HEK293 (cell line): ENCODE measurements around the gene CNP.

Experiments used
- OSR2 ChIP-seq: fragments of 450-650 bp; formaldehyde crosslinking; IDR thresholded peaks from 2 replicates; pipeline ENCODE4 v1.5.1; 2016; ENCODE audit warnings: missing biosample characterization, missing genetic modification characterization
- WT1 ChIP-seq: fragments of 450-650 bp; formaldehyde crosslinking; IDR thresholded peaks from 2 replicates; pipeline ENCODE4 v1.5.1; 2016; ENCODE audit warnings: missing biosample characterization, missing genetic modification characterization
- ZBTB1 ChIP-seq: fragments of 450-650 bp; formaldehyde crosslinking; IDR thresholded peaks from 2 replicates; pipeline ENCODE4 v1.5.1; 2016; ENCODE audit warnings: missing biosample characterization, missing genetic modification characterization
- ZBTB17 ChIP-seq: fragments of 450-650 bp; formaldehyde crosslinking; IDR thresholded peaks from 2 replicates; pipeline ENCODE4 v1.5.1; 2016; ENCODE audit warnings: missing biosample characterization, missing genetic modification characterization
- ZBTB21 ChIP-seq: fragments of 450-650 bp; formaldehyde crosslinking; IDR thresholded peaks from 2 replicates; pipeline ENCODE4 v1.5.1; 2017; ENCODE audit warnings: missing biosample characterization, missing genetic modification characterization
- ZBTB7A ChIP-seq: fragments of 450-650 bp; formaldehyde crosslinking; IDR thresholded peaks from 2 replicates; pipeline ENCODE4 v1.5.1; 2016; ENCODE audit warnings: low read depth, missing biosample characterization, missing genetic modification characterization
- ZIC2 ChIP-seq: fragments of 450-650 bp; formaldehyde crosslinking; IDR thresholded peaks from 2 replicates; pipeline ENCODE4 v1.5.1; 2016; ENCODE audit warnings: missing biosample characterization, missing genetic modification characterization
- ZNF132 ChIP-seq: fragments of 450-650 bp; formaldehyde crosslinking; IDR thresholded peaks from 2 replicates; pipeline ENCODE4 v1.5.1; 2017; ENCODE audit warnings: missing biosample characterization, missing genetic modification characterization, borderline replicate concordance
- ZNF140 ChIP-seq: fragments of 450-650 bp; formaldehyde crosslinking; IDR thresholded peaks from 2 replicates; pipeline ENCODE4 v1.5.1; 2016; ENCODE audit warnings: missing biosample characterization, missing genetic modification characterization
- ZNF157 ChIP-seq: fragments of 450-650 bp; formaldehyde crosslinking; IDR thresholded peaks from 2 replicates; pipeline ENCODE4 v1.5.1; 2016; ENCODE audit warnings: missing biosample characterization, missing genetic modification characterization
- ZNF174 ChIP-seq: fragments of 450-650 bp; formaldehyde crosslinking; IDR thresholded peaks from 2 replicates; pipeline ENCODE4 v1.5.0; 2017; ENCODE audit warnings: missing biosample characterization, mild to moderate bottlenecking, missing genetic modification characterization
- ZNF211 ChIP-seq: fragments of 450-650 bp; formaldehyde crosslinking; IDR thresholded peaks from 2 replicates; pipeline ENCODE4 v1.5.1; 2016; ENCODE audit warnings: low read depth, missing biosample characterization, missing genetic modification characterization
- ZNF239 ChIP-seq: fragments of 450-650 bp; formaldehyde crosslinking; IDR thresholded peaks from 2 replicates; pipeline ENCODE4 v1.5.1; 2016; ENCODE audit warnings: missing biosample characterization, missing genetic modification characterization
- ZNF266 ChIP-seq: fragments of 450-650 bp; formaldehyde crosslinking; IDR thresholded peaks from 2 replicates; pipeline ENCODE4 v1.5.1; 2016; ENCODE audit warnings: missing biosample characterization, missing genetic modification characterization, low read depth
- ZNF302 ChIP-seq: fragments of 450-650 bp; formaldehyde crosslinking; IDR thresholded peaks from 2 replicates; pipeline ENCODE4 v1.5.1; 2016; ENCODE audit warnings: missing biosample characterization, missing genetic modification characterization, low read depth
- ZNF350 ChIP-seq: fragments of 450-650 bp; formaldehyde crosslinking; IDR thresholded peaks from 2 replicates; pipeline ENCODE4 v1.5.0; 2017; ENCODE audit warnings: missing biosample characterization, mild to moderate bottlenecking, missing genetic modification characterization
- ZNF514 ChIP-seq: fragments of 450-650 bp; formaldehyde crosslinking; IDR thresholded peaks from 2 replicates; pipeline ENCODE4 v1.5.1; 2016; ENCODE audit warnings: missing biosample characterization, missing genetic modification characterization
- ZNF529 ChIP-seq: fragments of 450-650 bp; formaldehyde crosslinking; IDR thresholded peaks from 2 replicates; pipeline ENCODE4 v1.5.1; 2017; ENCODE audit warnings: missing genetic modification characterization, missing biosample characterization; ENCODE audit not compliant: insufficient replicate concordance
- ZNF558 ChIP-seq: fragments of 450-650 bp; formaldehyde crosslinking; IDR thresholded peaks from 2 replicates; pipeline ENCODE4 v1.5.1; 2016; ENCODE audit warnings: missing biosample characterization, missing genetic modification characterization
- ZNF561 ChIP-seq: fragments of 450-650 bp; IDR thresholded peaks from 2 replicates; pipeline ENCODE4 v1.5.1; 2018; ENCODE audit warnings: missing biosample characterization, missing genetic modification characterization, borderline replicate concordance
- ZNF571 ChIP-seq: fragments of 450-650 bp; formaldehyde crosslinking; IDR thresholded peaks from 2 replicates; pipeline ENCODE4 v1.5.0; 2017; ENCODE audit warnings: missing biosample characterization, missing genetic modification characterization
- ZNF621 ChIP-seq: fragments of 450-650 bp; formaldehyde crosslinking; IDR thresholded peaks from 2 replicates; pipeline ENCODE4 v1.5.1; 2017; ENCODE audit warnings: missing biosample characterization, missing genetic modification characterization
- ZNF624 ChIP-seq: fragments of 450-650 bp; formaldehyde crosslinking; IDR thresholded peaks from 2 replicates; pipeline ENCODE4 v1.5.1; 2017; ENCODE audit warnings: missing biosample characterization, missing genetic modification characterization
- ZNF677 ChIP-seq: fragments of 450-650 bp; IDR thresholded peaks from 2 replicates; pipeline ENCODE4 v1.5.0; 2018; ENCODE audit warnings: missing biosample characterization, mild to moderate bottlenecking, missing genetic modification characterization, moderate library complexity
- ZNF776 ChIP-seq: fragments of 450-650 bp; formaldehyde crosslinking; IDR thresholded peaks from 2 replicates; pipeline ENCODE4 v1.5.0; 2017; ENCODE audit warnings: missing biosample characterization, missing genetic modification characterization, borderline replicate concordance
- ZNF792 ChIP-seq: fragments of 450-650 bp; formaldehyde crosslinking; IDR thresholded peaks from 2 replicates; pipeline ENCODE4 v1.5.1; 2016; ENCODE audit warnings: missing biosample characterization, missing genetic modification characterization
- ZNF830 ChIP-seq: fragments of 450-650 bp; IDR thresholded peaks from 2 replicates; pipeline ENCODE4 v1.5.0; 2018; ENCODE audit warnings: missing biosample characterization, missing genetic modification characterization, low read depth, mild to moderate bottlenecking, moderate library complexity
- TF ChIP-seq, protein P1 (sequence below): fragments of 450-650 bp; formaldehyde crosslinking; IDR thresholded peaks from 2 replicates; pipeline ENCODE4 v1.5.1; 2016; ENCODE audit warnings: missing biosample characterization, missing genetic modification characterization
- TF ChIP-seq, protein P2 (sequence below): fragments of 450-650 bp; formaldehyde crosslinking; IDR thresholded peaks from 2 replicates; pipeline ENCODE4 v1.5.1; 2016; ENCODE audit warnings: missing biosample characterization, missing genetic modification characterization
- TF ChIP-seq, protein P3 (sequence below): fragments of 450-650 bp; formaldehyde crosslinking; IDR thresholded peaks from 2 replicates; pipeline ENCODE4 v1.5.1; 2016; ENCODE audit warnings: missing biosample characterization, missing genetic modification characterization
- TF ChIP-seq, protein P4 (sequence below): fragments of 450-650 bp; formaldehyde crosslinking; IDR thresholded peaks from 2 replicates; pipeline ENCODE4 v1.5.1; 2016; ENCODE audit warnings: missing biosample characterization, missing genetic modification characterization
- TF ChIP-seq, protein P5 (sequence below): fragments of 450-650 bp; formaldehyde crosslinking; IDR thresholded peaks from 2 replicates; pipeline ENCODE4 v1.5.1; 2016; ENCODE audit warnings: missing biosample characterization, missing genetic modification characterization

CNP gene

DNA sequence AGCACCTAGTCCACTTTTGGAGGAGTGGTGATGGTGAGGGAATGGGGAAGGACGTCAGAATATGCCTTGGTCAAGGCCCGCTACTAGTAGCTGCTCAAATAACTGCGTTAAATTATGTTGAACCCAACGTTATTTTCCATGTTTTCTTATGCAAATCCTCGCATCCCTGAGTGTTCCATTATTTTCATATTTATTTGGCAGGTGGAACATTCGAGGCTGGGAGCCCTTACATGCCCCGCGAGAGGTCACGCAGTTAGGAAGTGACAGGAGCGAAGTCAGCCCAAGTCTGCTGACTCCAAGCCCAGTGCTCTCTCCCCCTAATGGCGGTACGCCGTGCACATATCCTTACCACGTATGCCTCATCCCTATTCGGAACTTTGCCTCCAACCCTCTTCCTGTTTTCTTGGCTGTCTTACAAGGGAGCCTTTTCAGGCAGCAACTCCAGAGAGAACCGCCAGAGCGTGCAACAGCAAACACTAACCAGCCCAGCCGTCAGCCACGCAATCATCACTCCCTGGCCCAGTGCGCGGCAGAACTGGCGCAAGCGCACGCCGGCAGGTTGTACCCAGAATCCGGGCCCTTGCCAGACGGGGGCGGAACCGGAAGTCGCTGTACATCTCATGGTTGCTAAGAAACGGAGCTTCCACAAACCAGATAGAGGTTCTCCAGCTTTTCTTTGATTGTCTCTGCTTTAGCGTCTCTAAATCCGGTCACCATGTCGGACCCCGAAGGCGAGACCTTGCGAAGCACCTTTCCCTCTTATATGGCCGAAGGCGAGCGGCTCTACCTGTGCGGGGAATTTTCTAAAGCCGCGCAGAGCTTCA lies 36.4 kb upstream of the CNP start, which contains the start of gene ODAD4 (continued):
- TF ChIP-seq OSR2 (tag by site-specific recombination) (no peak), ZNF561 (tag by site-specific recombination) (no peak; the same call in 1 of the 2 replicates), ZNF529 (tag by site-specific recombination) (no peak), ZNF157 (tag by site-specific recombination) (no peak), ZNF571 (tag by site-specific recombination) (no peak), ZNF621 (no peak), ZNF239 (tag by site-specific recombination) (0 out of 2 replicates have a peak, but pooled peaks have one; percentile 46), ZBTB21 (no peak), ZNF266 (no peak), ZNF211 (tag by site-specific recombination) (no peak), ZNF677 (tag by site-specific recombination) (no peak), ZNF132 (tag by site-specific recombination) (no peak), ZBTB17 (tag by site-specific recombination) (peak; percentile 98), ZNF350 (tag by site-specific recombination) (no peak), ZNF624 (tag by site-specific recombination) (no peak), ZNF174 (tag by site-specific recombination) (no peak), ZNF830 (no peak), ZBTB7A (tag by site-specific recombination) (no peak), ZNF514 (tag by site-specific recombination) (no peak), ZNF776 (no peak), WT1 (tag by site-specific recombination) (peak; percentile 60; the same call in 1 of the 2 replicates), ZNF140 (tag by site-specific recombination) (no peak), ZNF302 (tag by site-specific recombination) (no peak), ZNF558 (tag by site-specific recombination) (0 out of 2 replicates have a peak, but pooled peaks have one; percentile 23), ZNF792 (tag by site-specific recombination) (peak; percentile 80; the same call in 1 of the 2 replicates), ZIC2 (tag by site-specific recombination) (no peak), ZBTB1 (tag by site-specific recombination) (no peak)
- TF ChIP-seq, protein P1, sequence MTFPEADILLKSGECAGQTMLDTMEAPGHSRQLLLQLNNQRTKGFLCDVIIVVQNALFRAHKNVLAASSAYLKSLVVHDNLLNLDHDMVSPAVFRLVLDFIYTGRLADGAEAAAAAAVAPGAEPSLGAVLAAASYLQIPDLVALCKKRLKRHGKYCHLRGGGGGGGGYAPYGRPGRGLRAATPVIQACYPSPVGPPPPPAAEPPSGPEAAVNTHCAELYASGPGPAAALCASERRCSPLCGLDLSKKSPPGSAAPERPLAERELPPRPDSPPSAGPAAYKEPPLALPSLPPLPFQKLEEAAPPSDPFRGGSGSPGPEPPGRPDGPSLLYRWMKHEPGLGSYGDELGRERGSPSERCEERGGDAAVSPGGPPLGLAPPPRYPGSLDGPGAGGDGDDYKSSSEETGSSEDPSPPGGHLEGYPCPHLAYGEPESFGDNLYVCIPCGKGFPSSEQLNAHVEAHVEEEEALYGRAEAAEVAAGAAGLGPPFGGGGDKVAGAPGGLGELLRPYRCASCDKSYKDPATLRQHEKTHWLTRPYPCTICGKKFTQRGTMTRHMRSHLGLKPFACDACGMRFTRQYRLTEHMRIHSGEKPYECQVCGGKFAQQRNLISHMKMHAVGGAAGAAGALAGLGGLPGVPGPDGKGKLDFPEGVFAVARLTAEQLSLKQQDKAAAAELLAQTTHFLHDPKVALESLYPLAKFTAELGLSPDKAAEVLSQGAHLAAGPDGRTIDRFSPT (tag by site-specific recombination) = no peak
- TF ChIP-seq, protein P2, sequence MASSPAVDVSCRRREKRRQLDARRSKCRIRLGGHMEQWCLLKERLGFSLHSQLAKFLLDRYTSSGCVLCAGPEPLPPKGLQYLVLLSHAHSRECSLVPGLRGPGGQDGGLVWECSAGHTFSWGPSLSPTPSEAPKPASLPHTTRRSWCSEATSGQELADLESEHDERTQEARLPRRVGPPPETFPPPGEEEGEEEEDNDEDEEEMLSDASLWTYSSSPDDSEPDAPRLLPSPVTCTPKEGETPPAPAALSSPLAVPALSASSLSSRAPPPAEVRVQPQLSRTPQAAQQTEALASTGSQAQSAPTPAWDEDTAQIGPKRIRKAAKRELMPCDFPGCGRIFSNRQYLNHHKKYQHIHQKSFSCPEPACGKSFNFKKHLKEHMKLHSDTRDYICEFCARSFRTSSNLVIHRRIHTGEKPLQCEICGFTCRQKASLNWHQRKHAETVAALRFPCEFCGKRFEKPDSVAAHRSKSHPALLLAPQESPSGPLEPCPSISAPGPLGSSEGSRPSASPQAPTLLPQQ (tag by site-specific recombination) = peak; percentile 70; the same call in 1 of the 2 replicates
- TF ChIP-seq, protein P3, sequence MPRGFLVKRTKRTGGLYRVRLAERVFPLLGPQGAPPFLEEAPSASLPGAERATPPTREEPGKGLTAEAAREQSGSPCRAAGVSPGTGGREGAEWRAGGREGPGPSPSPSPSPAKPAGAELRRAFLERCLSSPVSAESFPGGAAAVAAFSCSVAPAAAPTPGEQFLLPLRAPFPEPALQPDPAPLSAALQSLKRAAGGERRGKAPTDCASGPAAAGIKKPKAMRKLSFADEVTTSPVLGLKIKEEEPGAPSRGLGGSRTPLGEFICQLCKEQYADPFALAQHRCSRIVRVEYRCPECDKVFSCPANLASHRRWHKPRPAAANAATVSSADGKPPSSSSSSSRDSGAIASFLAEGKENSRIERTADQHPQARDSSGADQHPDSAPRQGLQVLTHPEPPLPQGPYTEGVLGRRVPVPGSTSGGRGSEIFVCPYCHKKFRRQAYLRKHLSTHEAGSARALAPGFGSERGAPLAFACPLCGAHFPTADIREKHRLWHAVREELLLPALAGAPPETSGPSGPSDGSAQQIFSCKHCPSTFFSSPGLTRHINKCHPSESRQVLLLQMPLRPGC (tag by site-specific recombination) = peak; percentile 31; the same call in 1 of the 2 replicates
- TF ChIP-seq, protein P4, sequence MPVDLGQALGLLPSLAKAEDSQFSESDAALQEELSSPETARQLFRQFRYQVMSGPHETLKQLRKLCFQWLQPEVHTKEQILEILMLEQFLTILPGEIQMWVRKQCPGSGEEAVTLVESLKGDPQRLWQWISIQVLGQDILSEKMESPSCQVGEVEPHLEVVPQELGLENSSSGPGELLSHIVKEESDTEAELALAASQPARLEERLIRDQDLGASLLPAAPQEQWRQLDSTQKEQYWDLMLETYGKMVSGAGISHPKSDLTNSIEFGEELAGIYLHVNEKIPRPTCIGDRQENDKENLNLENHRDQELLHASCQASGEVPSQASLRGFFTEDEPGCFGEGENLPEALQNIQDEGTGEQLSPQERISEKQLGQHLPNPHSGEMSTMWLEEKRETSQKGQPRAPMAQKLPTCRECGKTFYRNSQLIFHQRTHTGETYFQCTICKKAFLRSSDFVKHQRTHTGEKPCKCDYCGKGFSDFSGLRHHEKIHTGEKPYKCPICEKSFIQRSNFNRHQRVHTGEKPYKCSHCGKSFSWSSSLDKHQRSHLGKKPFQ (tag by site-specific recombination) = no peak
- TF ChIP-seq, protein P5, sequence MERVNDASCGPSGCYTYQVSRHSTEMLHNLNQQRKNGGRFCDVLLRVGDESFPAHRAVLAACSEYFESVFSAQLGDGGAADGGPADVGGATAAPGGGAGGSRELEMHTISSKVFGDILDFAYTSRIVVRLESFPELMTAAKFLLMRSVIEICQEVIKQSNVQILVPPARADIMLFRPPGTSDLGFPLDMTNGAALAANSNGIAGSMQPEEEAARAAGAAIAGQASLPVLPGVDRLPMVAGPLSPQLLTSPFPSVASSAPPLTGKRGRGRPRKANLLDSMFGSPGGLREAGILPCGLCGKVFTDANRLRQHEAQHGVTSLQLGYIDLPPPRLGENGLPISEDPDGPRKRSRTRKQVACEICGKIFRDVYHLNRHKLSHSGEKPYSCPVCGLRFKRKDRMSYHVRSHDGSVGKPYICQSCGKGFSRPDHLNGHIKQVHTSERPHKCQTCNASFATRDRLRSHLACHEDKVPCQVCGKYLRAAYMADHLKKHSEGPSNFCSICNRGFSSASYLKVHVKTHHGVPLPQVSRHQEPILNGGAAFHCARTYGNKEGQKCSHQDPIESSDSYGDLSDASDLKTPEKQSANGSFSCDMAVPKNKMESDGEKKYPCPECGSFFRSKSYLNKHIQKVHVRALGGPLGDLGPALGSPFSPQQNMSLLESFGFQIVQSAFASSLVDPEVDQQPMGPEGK = peak; percentile 46; the same call in 1 of the 2 replicates
